EL (cell line): Measurements from ENCODE around the gene CATSPERZ.
"Not testable (repeated sequence)": the region's sequence is repeated elsewhere in the genome, so short reads cannot be mapped to it uniquely, and the experiment has no call there.

Experiments used
- DNase-seq: peaks from one replicate; pipeline ENCODE4 v3.0.0-alpha.2; 2016

CATSPERZ gene

GRCh38 chr11:64304316-64305072 lies 4.3 kb downstream of the CATSPERZ start:
- peak; percentile 92 for DNase-seq

- peak; percentile 97 for DNase-seq
Measured at GRCh38 chr11:64305075-64305690, 5.0 kb downstream of the CATSPERZ start, which contains the start of gene ESRRA. TSS of gene ESRRA (plus strand) at chr11:64305524. CDS start at chr11:64307180, 1,656 bp downstream.

GRCh38 chr11:64305691-64306562 lies 5.8 kb downstream of the CATSPERZ start:
- DNase-seq = peak; percentile 59

- DNase-seq = no peak
Measured at GRCh38 chr11:64306563-64306875, 6.4 kb downstream of the CATSPERZ start.

GRCh38 chr11:64306876-64307622 lies 6.9 kb downstream of the CATSPERZ start:
- no peak for DNase-seq

GRCh38 chr11:64307795-64308194 lies 7.6 kb downstream of the CATSPERZ start:
- DNase-seq = not testable (repeated sequence)

GRCh38 chr11:64312947-64313346 lies 12.8 kb downstream of the CATSPERZ start:
- DNase-seq = no peak

- DNase-seq = no peak
Measured at GRCh38 chr11:64313491-64314145, 13.5 kb downstream of the CATSPERZ start.

- DNase-seq = no peak
Measured at GRCh38 chr11:64314146-64314804, 14.1 kb downstream of the CATSPERZ start.

- no peak for DNase-seq
Measured at GRCh38 chr11:64314805-64315561, 14.8 kb downstream of the CATSPERZ start.

- not testable (repeated sequence) for DNase-seq
Measured at GRCh38 chr11:64315667-64316526, 15.7 kb downstream of the CATSPERZ start.

GRCh38 chr11:64316672-64317324 lies 16.6 kb downstream of the CATSPERZ start:
- no peak for DNase-seq

- peak; percentile 97 for DNase-seq
Measured at GRCh38 chr11:64317325-64317960, 17.3 kb downstream of the CATSPERZ start, which contains the start of gene TRMT112. TSS of gene TRMT112 (minus strand) at chr11:64317559. CDS start at chr11:64317526, 33 bp downstream.

GRCh38 chr11:64317961-64318765 lies 18.0 kb downstream of the CATSPERZ start, which contains the start of gene PRDX5:
TSS of gene PRDX5 (plus strand) at chr11:64318121. CDS start at chr11:64318216, 95 bp downstream.
- DNase-seq = peak; percentile 97

GRCh38 chr11:64318766-64319761 lies 18.9 kb downstream of the CATSPERZ start:
- no peak for DNase-seq

GRCh38 chr11:64320556-64320955 lies 20.4 kb downstream of the CATSPERZ start:
- DNase-seq = no peak
